Astrocyte (in vitro differentiated cells and primary cell): ENCODE results near the gene MAB21L1.

Experiments
- CTCF ChIP-seq: IDR thresholded peaks from 2 replicates; pipeline ENCODE4 v1.5.1; 2011; ENCODE audit warnings: low read depth, mild to moderate bottlenecking, inconsistent platforms, low read length, moderate library complexity; ENCODE audit not compliant: insufficient read depth
- EZH2 ChIP-seq: IDR thresholded peaks from 2 replicates; pipeline ENCODE4 v1.6.1; 2012; ENCODE audit warnings: mild to moderate bottlenecking, low read length, inconsistent platforms; ENCODE audit not compliant: insufficient read depth

GRCh38 chr13:35496761-35497386 lies 20.4 kb upstream of the MAB21L1 start:
- TF ChIP-seq CTCF (no peak), EZH2 (no peak)
